ENCODE data around the gene WSB1.

GRCh38 chr17:27352448-27353032 is 58.6 kb downstream of the WSB1 start:
- no peak for TF ChIP-seq CTCF (IDR thresholded peaks at IDR 0.05)
- no peak for TF ChIP-seq POLR2A (IDR thresholded peaks at IDR 0.05)
